Stimulated activated CD4-positive, alpha-beta T cell treated with anti-CD3 and anti-CD28 coated beads, Interleukin-1b, Interleukin-23, amount 100 ng/mL, for 1 hour (primary cell): Measurements from ENCODE around the gene SOSTDC1.

ENCODE experiments used
- DNase-seq, 2 donors: peaks; one replicate each; pipeline ENCODE4 v3.0.0-alpha.2; 2020; ENCODE audit warnings: low read depth in 2 of 2

The SOSTDC1 gene

GRCh38 chr7:16419859-16420258 lies 45.7 kb downstream of the SOSTDC1 start:
- DNase-seq: no peak

GRCh38 chr7:16419126-16419525 lies 46.4 kb downstream of the SOSTDC1 start:
- no peak for DNase-seq

- DNase-seq: no peak
These were observed 47.6 kb downstream of the SOSTDC1 start for GRCh38 chr7:16417906-16418305.

GRCh38 chr7:16416289-16417282 lies 49.0 kb downstream of the SOSTDC1 start:
- no peak for DNase-seq

- no peak for DNase-seq
These were observed 53.0 kb downstream of the SOSTDC1 start for GRCh38 chr7:16412274-16413254.
